HepG2 (cell line): ENCODE measurements around the gene TRIM44. TPM values are rescaled to one million over a fixed set of nuclear protein-coding genes. Genes with fewer than 3 reads are reported as not detected.

Experiments used
- ATAC-seq: fragments of 200-7000 bp; cut with Tn5 transposase; 3 replicates; pipeline ENCODE4 v1.9.1; 2020; ENCODE audit warnings: mild to moderate bottlenecking, moderate library complexity
- BruUV-seq: library from RNA; stranded (reverse); fragments of 400-500 nt; replicated peaks from 2 replicates; lab custom pipeline; 2021; lab: Mats Ljungman, UMichigan
- CTCF ChIA-PET: fragments of 300-600 bp; formaldehyde crosslinking; extraction: SDS; loops from one replicate; lab custom pipeline; 2021; ENCODE audit warnings: low total read pairs, inconsistent platforms, low intra/inter-chr PET ratio; lab: Yijun Ruan, JAX
- POLR2A ChIA-PET: fragments of 350-600 bp; sonication (Branson Sonifier 250); formaldehyde crosslinking; loops from one replicate; lab custom pipeline; 2020; ENCODE audit warnings: antibody characterized with exemption, inconsistent platforms; lab: Yijun Ruan, JAX
- DNase-seq: peaks from one replicate; pipeline ENCODE4 v3.0.0-alpha.2; 2015; ENCODE audit warnings: low spot score
- FAIRE-seq: peaks from 3 replicates; lab custom pipeline; 2011; peaks lifted over from hg19 to GRCh38; lab: Jason Lieb, UNC
- H2AFZ ChIP-seq: one replicate; pipeline ENCODE4 v1.6.1; 2011; ENCODE audit warnings: low read length, inconsistent platforms
- H3K27ac ChIP-seq: fragments of 300-600 bp; 3 replicates; pipeline ENCODE4 v1.8.0; 2011; ENCODE audit warnings: mixed run types, mild to moderate bottlenecking, mixed read lengths, low read length, inconsistent platforms; ENCODE audit not compliant: insufficient read depth; ENCODE audit errors: extremely low read length
- H3K27me3 ChIP-seq, 2 experiments: fragments of 200-600 bp in 1 of 2; 2 replicates in 1 of 2; 3 replicates in 1 of 2; pipeline versions ENCODE4 v1.6.0 to v1.8.0; 2011; ENCODE audit warnings: low read length in 2 of 2, mild to moderate bottlenecking in 2 of 2, moderate library complexity in 2 of 2, inconsistent platforms in 1 of 2; ENCODE audit not compliant: insufficient read depth in 2 of 2, control insufficient read depth in 1 of 2
- H3K36me3 ChIP-seq, 2 experiments: fragments of 200-600 bp in 1 of 2; replicated peaks in 1 of 2; 2 replicates in 1 of 2; 3 replicates in 1 of 2; pipeline versions ENCODE4 v1.5.1 to v1.8.0; 2011; ENCODE audit warnings: low read length in 2 of 2, inconsistent platforms in 1 of 2; ENCODE audit not compliant: insufficient read depth in 2 of 2, control insufficient read depth in 1 of 2
- H3K4me1 ChIP-seq: 2 replicates; pipeline ENCODE4 v1.5.1; 2012; ENCODE audit warnings: low read length, inconsistent platforms; ENCODE audit not compliant: insufficient read depth
- H3K4me2 ChIP-seq: 2 replicates; pipeline ENCODE4 v1.6.0; 2011; ENCODE audit warnings: low read depth, low read length, inconsistent platforms
- H3K4me3 ChIP-seq, 3 experiments: fragments of 200-600 bp in 1 of 3; sonication (generic), shearing (Covaris generic) in 1 of 3; replicated peaks in 1 of 3; 2 replicates each; pipeline ENCODE4 v1.5.1; 2011 to 2016; ENCODE audit warnings: low read length in 3 of 3, inconsistent platforms in 2 of 3, low read depth in 2 of 3, mild to moderate bottlenecking in 2 of 3, control low read depth in 1 of 3, mixed read lengths in 1 of 3; ENCODE audit not compliant: insufficient read depth in 1 of 3
- H3K79me2 ChIP-seq: one replicate; pipeline ENCODE4 v1.6.1; 2011; ENCODE audit warnings: low read length, inconsistent platforms; ENCODE audit not compliant: insufficient read depth
- H3K9ac ChIP-seq: 2 replicates; pipeline ENCODE4 v1.6.0; 2011; ENCODE audit warnings: mild to moderate bottlenecking, low read depth, low read length, inconsistent platforms; ENCODE audit not compliant: insufficient read depth
- H3K9me3 ChIP-seq: 2 replicates; pipeline ENCODE4 v1.5.1; 2012; ENCODE audit warnings: mild to moderate bottlenecking, low read length
- H4K20me1 ChIP-seq: 2 replicates; pipeline ENCODE4 v1.6.0; 2011; ENCODE audit warnings: inconsistent platforms, mild to moderate bottlenecking, low read length, moderate library complexity; ENCODE audit not compliant: insufficient read depth
- ARID2 ChIP-seq: sonication (generic); formaldehyde crosslinking; IDR thresholded peaks from 2 replicates; pipeline ENCODE4 v1.8.1; 2022; ENCODE audit warnings: mild to moderate bottlenecking, missing genetic modification reagents, borderline replicate concordance
- CBX2 ChIP-seq, 2 experiments: fragments of 200-600 bp in 1 of 2; sonication (generic); formaldehyde crosslinking in 1 of 2; IDR thresholded peaks; 2 replicates each; pipeline versions ENCODE4 v1.7.0 to v1.8.1; 2018 to 2022; ENCODE audit warnings: low read depth in 2 of 2, low read length in 1 of 2, mild to moderate bottlenecking in 1 of 2, missing genetic modification reagents in 1 of 2
- MAF1 ChIP-seq: sonication (generic); formaldehyde crosslinking; IDR thresholded peaks from 2 replicates; pipeline ENCODE4 v1.5.0; 2020; ENCODE audit warnings: missing genetic modification reagents, borderline replicate concordance
- NFE2L1 ChIP-seq: sonication (generic); formaldehyde crosslinking; IDR thresholded peaks from 2 replicates; pipeline ENCODE4 v1.4.0; 2020; ENCODE audit warnings: missing genetic modification reagents, mild to moderate bottlenecking, borderline replicate concordance
- PRDM10 ChIP-seq: sonication (generic); formaldehyde crosslinking; IDR thresholded peaks from 2 replicates; pipeline ENCODE4 v1.4.0; 2020; ENCODE audit warnings: low read depth, missing genetic modification reagents
- ZNF574 ChIP-seq: sonication (generic); formaldehyde crosslinking; IDR thresholded peaks from 2 replicates; pipeline ENCODE4 v1.4.0; 2020; ENCODE audit warnings: missing genetic modification reagents
- WGBS: methylation state at CpG from one replicate; pipeline ENCODE4 v1.1.6; 2017; ENCODE audit warnings: low lambda C conversion rate; 5-methylcytosine and 5-hydroxymethylcytosine counted together
- in situ Hi-C: cut with HindIII; loops from 2 replicates; pipeline ENCODE4 v1.10.0; 2017; ENCODE audit warnings: low pct_unique_long_range_greater_than_20kb; ENCODE audit not compliant: extremely low pct_ligation_motif_present
- intact Hi-C: fragments of 100-400 bp; cut with micrococcal nuclease; formaldehyde crosslinking; loops from one replicate; pipeline ENCODE4 v1.10.0; 2022; ENCODE audit not compliant: unreplicated experiment
- polyA plus RNA-seq, 8 experiments: library from polyadenylated mRNA; depleted of rRNA in 3 of 8; stranded (reverse) in 7 of 8; unstranded in 1 of 8; fragments of >200 nt; fragmentation: Illumina TruSeq in 4 of 8; extraction: Trizol in 4 of 8; gene quantifications; 2 replicates each; pipeline versions ENCODE4 v1.2.1 to v1.2.3, GENCODE V29; 2011 to 2016; ENCODE audit warnings: low read depth in 4 of 8, missing spikeins in 1 of 8, mixed read lengths in 1 of 8; ENCODE audit not compliant: insufficient read depth in 1 of 8
- total RNA-seq, 5 experiments: library from RNA; depleted of rRNA; stranded (reverse); fragments of >200 nt; fragmentation: Illumina TruSeq; extraction: Trizol; gene quantifications; 2 replicates each; pipeline ENCODE4 v1.2.3, GENCODE V29; 2016; ENCODE audit warnings: low read depth in 1 of 5
- TF ChIP-seq, protein P1 (sequence below): fragments of 450-650 bp; IDR thresholded peaks from 2 replicates; pipeline ENCODE4 v1.6.1; 2017
- TF ChIP-seq, protein P2 (sequence below): sonication (generic); formaldehyde crosslinking; IDR thresholded peaks from 2 replicates; pipeline ENCODE4 v1.9.0; 2021; ENCODE audit warnings: missing genetic modification reagents, mild to moderate bottlenecking, borderline replicate concordance
- TF ChIP-seq, protein P3 (sequence below): IDR thresholded peaks from 2 replicates; pipeline ENCODE4 v1.6.1; 2016; ENCODE audit warnings: missing compliant biosample characterization, missing genetic modification reagents, borderline replicate concordance

TRIM44 gene
- total and polyA plus RNA-seq, 2 of the 13 experiments (the other 11 are each of a cell fraction or from before 2014, with no cell fraction given) = 22.7 to 50.3 TPM

DNA sequence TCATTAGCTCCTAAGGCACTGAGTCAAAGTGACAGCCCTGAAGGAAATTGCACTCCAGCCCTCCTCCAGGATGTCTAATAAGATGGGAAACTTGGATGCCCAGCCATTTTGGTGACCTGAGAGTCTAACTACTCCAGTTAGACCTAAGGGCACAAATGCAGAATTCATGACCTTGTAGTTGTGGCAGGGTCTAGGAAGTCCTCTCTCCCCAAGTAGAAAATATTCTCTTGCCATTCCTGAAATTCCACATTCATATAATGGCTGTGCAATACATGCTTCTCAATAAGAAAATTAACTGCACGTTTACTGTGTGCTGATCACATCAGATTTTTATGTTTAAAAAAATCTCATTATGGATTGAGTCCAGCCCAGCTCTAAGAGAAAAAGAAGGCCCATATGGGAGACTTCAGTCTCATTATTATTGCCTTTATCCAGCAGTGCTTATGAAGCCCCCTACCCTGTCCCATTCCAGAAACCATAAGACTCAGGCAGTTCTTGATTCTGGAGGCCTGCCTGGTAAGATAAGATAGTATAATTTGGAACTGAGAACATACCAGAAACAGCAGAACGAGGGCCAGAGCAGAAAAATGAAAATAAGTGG lies 147.6 kb downstream of the TRIM44 start:
- Histone ChIP-seq H4K20me1 (no peaks in the 10 kb centered on the region), H3K4me3 (no peak overlapping the region), H3K9me3 (no peaks in the 10 kb centered on the region), H3K4me1 (peaks cover 8% of the 10 kb centered on the region; the same call in 1 of the 2 replicates), H2AFZ (no peak overlapping the region), H3K9ac (no peak overlapping the region), H3K27ac (no peak overlapping the region), H3K79me2 (no peaks in the 10 kb centered on the region)
- POLR2A ChIA-PET = no interaction called here
- in situ Hi-C loops = no loop called here
- intact Hi-C loops = no loop called here
- no peak for ATAC-seq
- no TSS peak for BruUV-seq
- CTCF ChIA-PET = no interaction called here
- TF ChIP-seq PRDM10 (no peak), ZNF574 (no peak), ARID2 (CRISPR knock-in tag) (no peak), NFE2L1 (CRISPR knock-in tag) (no peak), CBX2 (IDR thresholded peaks at IDR 0.05; ENCODE audit: low read depth, low read length) (no peak), CBX2 (CRISPR knock-in tag; IDR thresholded peaks at IDR 0.05; ENCODE audit: low read depth) (no peak), MAF1 (CRISPR knock-in tag) (no peak)
- TF ChIP-seq, protein P1, sequence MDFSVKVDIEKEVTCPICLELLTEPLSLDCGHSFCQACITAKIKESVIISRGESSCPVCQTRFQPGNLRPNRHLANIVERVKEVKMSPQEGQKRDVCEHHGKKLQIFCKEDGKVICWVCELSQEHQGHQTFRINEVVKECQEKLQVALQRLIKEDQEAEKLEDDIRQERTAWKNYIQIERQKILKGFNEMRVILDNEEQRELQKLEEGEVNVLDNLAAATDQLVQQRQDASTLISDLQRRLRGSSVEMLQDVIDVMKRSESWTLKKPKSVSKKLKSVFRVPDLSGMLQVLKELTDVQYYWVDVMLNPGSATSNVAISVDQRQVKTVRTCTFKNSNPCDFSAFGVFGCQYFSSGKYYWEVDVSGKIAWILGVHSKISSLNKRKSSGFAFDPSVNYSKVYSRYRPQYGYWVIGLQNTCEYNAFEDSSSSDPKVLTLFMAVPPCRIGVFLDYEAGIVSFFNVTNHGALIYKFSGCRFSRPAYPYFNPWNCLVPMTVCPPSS = no peak
- TF ChIP-seq, protein P2, sequence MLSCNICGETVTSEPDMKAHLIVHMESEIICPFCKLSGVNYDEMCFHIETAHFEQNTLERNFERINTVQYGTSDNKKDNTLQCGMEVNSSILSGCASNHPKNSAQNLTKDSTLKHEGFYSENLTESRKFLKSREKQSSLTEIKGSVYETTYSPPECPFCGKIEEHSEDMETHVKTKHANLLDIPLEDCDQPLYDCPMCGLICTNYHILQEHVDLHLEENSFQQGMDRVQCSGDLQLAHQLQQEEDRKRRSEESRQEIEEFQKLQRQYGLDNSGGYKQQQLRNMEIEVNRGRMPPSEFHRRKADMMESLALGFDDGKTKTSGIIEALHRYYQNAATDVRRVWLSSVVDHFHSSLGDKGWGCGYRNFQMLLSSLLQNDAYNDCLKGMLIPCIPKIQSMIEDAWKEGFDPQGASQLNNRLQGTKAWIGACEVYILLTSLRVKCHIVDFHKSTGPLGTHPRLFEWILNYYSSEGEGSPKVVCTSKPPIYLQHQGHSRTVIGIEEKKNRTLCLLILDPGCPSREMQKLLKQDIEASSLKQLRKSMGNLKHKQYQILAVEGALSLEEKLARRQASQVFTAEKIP (CRISPR knock-in tag) = no peak
- TF ChIP-seq, protein P3, sequence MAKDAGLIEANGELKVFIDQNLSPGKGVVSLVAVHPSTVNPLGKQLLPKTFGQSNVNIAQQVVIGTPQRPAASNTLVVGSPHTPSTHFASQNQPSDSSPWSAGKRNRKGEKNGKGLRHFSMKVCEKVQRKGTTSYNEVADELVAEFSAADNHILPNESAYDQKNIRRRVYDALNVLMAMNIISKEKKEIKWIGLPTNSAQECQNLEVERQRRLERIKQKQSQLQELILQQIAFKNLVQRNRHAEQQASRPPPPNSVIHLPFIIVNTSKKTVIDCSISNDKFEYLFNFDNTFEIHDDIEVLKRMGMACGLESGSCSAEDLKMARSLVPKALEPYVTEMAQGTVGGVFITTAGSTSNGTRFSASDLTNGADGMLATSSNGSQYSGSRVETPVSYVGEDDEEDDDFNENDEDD (CRISPR knock-in tag) = no peak
- TF ChIP-seq, all 625 proteins: peak for 0
- 48% methylated on average over 2 of the region's 2 CpGs for WGBS
- DNase-seq (no peak), FAIRE-seq (no peak)
- peaks cover 7 to 15% of the 10 kb centered on the region in 2 experiments; a peak in 4 of 5 replicates for H3K36me3 ChIP-seq
- H3K27me3 ChIP-seq = no peaks in the 10 kb centered on the region
- no peak overlapping the region for H3K4me2 ChIP-seq
